Caco-2 (cell line): ENCODE results near the gene RAD51B. TPM values are rescaled to one million over a fixed set of nuclear protein-coding genes. Genes with fewer than 3 reads are reported as not detected.

Experiments
- BruUV-seq: library from RNA; stranded (reverse); fragments of 400-500 nt; replicated peaks from 2 replicates; lab custom pipeline; 2021; lab: Mats Ljungman, UMichigan
- CTCF ChIA-PET: fragments of 300-600 bp; sonication (Branson Sonifier 250); formaldehyde crosslinking; loops from one replicate; lab custom pipeline; 2022; ENCODE audit warnings: antibody characterized with exemption; lab: Charles Lee
- POLR2A ChIA-PET: fragments of 300-600 bp; sonication (Branson Sonifier 250); formaldehyde crosslinking; loops from one replicate; lab custom pipeline; 2022; ENCODE audit warnings: antibody characterized with exemption; lab: Charles Lee
- DNase-seq, 2 experiments: peaks; one replicate each; pipeline versions ENCODE4 v3.0.0 to v3.0.0-alpha.2; 2020 to 2022
- H3K27me3 ChIP-seq: replicated peaks from 2 replicates; pipeline ENCODE4 v1.6.0; 2011; ENCODE audit warnings: low read length; ENCODE audit not compliant: control insufficient read depth, insufficient read depth
- H3K36me3 ChIP-seq: 2 replicates; pipeline ENCODE4 v1.5.1; 2011; ENCODE audit warnings: low read length; ENCODE audit not compliant: control insufficient read depth, insufficient read depth
- H3K4me1 ChIP-seq: fragments of 250-450 bp; sonication (Bioruptor Pico); 2 replicates; pipeline ENCODE4 v1.5.1; 2020; ENCODE audit warnings: mild to moderate bottlenecking
- H3K4me3 ChIP-seq: 2 replicates; pipeline ENCODE4 v1.5.1; 2011; ENCODE audit warnings: low read depth, mild to moderate bottlenecking, control low read depth, low read length
- H3K9me3 ChIP-seq: fragments of 250-450 bp; sonication (Bioruptor Pico); 2 replicates; pipeline ENCODE4 v1.5.1; 2020; ENCODE audit warnings: mild to moderate bottlenecking, moderate library complexity
- H3K27ac Mint-ChIP-seq: one replicate; pipeline ENCODE4 v1.8.0; 2022; ENCODE audit warnings: mixed read lengths; ENCODE audit not compliant: unreplicated experiment
- H3K27me3 Mint-ChIP-seq: one replicate; pipeline ENCODE4 v1.8.0; 2022; ENCODE audit warnings: mixed read lengths; ENCODE audit not compliant: insufficient read depth, unreplicated experiment
- H3K36me3 Mint-ChIP-seq: one replicate; pipeline ENCODE4 v1.8.0; 2022; ENCODE audit warnings: mild to moderate bottlenecking, mixed read lengths; ENCODE audit not compliant: insufficient read depth, unreplicated experiment
- H3K4me1 Mint-ChIP-seq: one replicate; pipeline ENCODE4 v1.8.0; 2022; ENCODE audit warnings: low read depth, mixed read lengths; ENCODE audit not compliant: unreplicated experiment
- H3K4me3 Mint-ChIP-seq: one replicate; pipeline ENCODE4 v1.8.0; 2022; ENCODE audit warnings: mild to moderate bottlenecking, moderate library complexity, mixed read lengths; ENCODE audit not compliant: unreplicated experiment
- H3K9me3 Mint-ChIP-seq: one replicate; pipeline ENCODE4 v1.8.0; 2022; ENCODE audit warnings: mixed read lengths; ENCODE audit not compliant: unreplicated experiment
- intact Hi-C: fragments of 100-400 bp; cut with micrococcal nuclease; formaldehyde crosslinking; loops from one replicate; pipeline ENCODE4 v1.10.0; 2022; ENCODE audit not compliant: unreplicated experiment
- total RNA-seq: library from RNA; stranded (reverse); gene quantifications from 2 replicates; pipeline ENCODE4 v1.2.3, GENCODE V29; 2022
- TF ChIP-seq, protein P1 (sequence below), 2 experiments: fragments of 200-600 bp in 1 of 2; IDR thresholded peaks; 1 replicate in 1 of 2; 2 replicates in 1 of 2; pipeline versions ENCODE4 v1.5.1 to v1.8.0; 2011 to 2022; ENCODE audit warnings: antibody characterized with exemption in 1 of 2, control low read depth in 1 of 2, inconsistent platforms in 1 of 2, low read depth in 1 of 2, low read length in 1 of 2, mild to moderate bottlenecking in 1 of 2, moderate library complexity in 1 of 2; ENCODE audit not compliant: insufficient read depth in 1 of 2, severe bottlenecking in 1 of 2, unreplicated experiment in 1 of 2

RAD51B gene
- total RNA-seq, 1 experiment from 2014 or later = 16.7 TPM

GRCh38 chr14:68409387-68409786 lies 589.8 kb downstream of the RAD51B start:
- peaks cover 23% of the 10 kb centered on the region for H3K4me1 ChIP-seq
- no peak overlapping the region for H3K4me3 Mint-ChIP-seq
- H3K9me3 Mint-ChIP-seq = no peaks in the 10 kb centered on the region

DNA sequence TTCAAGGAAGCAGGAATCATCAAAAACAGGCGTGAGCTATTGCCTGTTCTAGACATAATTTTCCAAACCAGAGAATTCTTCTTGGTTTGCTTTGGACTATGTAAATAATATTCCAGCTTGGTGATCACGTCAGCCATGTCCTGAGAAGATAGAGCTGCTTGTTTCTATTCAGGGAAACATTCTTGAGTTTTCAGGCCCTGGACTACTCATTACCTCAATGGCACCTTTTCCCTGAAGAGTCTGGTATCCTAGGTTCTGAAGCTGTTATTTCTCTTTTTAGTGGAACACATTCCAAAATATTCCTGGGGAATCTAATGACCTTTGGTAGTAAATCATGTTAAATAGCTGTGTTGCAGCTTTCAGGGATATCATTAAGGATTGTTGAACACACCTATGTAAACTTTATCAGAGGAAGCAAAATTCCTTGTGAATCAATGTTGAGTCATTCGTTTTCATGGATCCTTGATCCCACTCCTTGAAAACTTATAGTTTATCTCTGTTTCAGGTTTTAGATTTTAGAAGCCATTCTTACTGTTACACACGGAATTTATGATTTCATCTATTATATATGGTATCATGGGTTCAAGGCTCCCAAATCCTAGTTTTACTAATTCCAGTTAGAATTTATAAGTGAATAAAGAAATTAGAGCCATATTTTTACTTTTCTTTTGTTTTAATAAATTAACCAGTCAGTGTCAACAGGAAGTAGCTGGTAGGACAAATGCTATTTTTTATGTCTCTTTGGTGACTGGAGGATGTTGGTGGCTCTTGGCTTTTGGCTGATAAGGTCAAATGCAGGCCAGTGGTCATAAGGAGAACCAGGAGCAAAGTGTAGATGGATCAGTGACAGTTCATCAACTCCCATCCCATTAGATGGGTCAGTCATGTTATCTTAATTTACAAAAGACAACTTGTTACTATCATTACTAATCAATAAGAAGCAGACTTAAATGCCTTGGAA lies 593.2 kb downstream of the RAD51B start:
- no peak for DNase-seq
- intact Hi-C loops = no loop called here
- BruUV-seq = no TSS peak
- ChIA-PET CTCF (no interaction called here), POLR2A (interaction anchor here (1.0 kb wide), 1 partner anchor 216 kb away, joined by 3 read pairs; no protein-coding TSS in a partner anchor)
- Histone ChIP-seq H3K36me3 (no peaks in the 10 kb centered on the region), H3K9me3 (no peaks in the 10 kb centered on the region), H3K27me3 (no peaks in the 10 kb centered on the region), H3K4me3 (no peak overlapping the region), H3K4me1 (peaks cover 17% of the 10 kb centered on the region)
- Mint-ChIP-seq H3K4me3 (no peak overlapping the region), H3K36me3 (no peaks in the 10 kb centered on the region), H3K9me3 (no peaks in the 10 kb centered on the region), H3K4me1 (peaks cover 5% of the 10 kb centered on the region), H3K27ac (no peak overlapping the region), H3K27me3 (no peaks in the 10 kb centered on the region)
- TF ChIP-seq, protein P1, sequence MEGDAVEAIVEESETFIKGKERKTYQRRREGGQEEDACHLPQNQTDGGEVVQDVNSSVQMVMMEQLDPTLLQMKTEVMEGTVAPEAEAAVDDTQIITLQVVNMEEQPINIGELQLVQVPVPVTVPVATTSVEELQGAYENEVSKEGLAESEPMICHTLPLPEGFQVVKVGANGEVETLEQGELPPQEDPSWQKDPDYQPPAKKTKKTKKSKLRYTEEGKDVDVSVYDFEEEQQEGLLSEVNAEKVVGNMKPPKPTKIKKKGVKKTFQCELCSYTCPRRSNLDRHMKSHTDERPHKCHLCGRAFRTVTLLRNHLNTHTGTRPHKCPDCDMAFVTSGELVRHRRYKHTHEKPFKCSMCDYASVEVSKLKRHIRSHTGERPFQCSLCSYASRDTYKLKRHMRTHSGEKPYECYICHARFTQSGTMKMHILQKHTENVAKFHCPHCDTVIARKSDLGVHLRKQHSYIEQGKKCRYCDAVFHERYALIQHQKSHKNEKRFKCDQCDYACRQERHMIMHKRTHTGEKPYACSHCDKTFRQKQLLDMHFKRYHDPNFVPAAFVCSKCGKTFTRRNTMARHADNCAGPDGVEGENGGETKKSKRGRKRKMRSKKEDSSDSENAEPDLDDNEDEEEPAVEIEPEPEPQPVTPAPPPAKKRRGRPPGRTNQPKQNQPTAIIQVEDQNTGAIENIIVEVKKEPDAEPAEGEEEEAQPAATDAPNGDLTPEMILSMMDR (IDR thresholded peaks at IDR 0.05; ENCODE audit: insufficient read depth in 1 of 2, low read depth in 1 of 2, low read length in 1 of 2, severe bottlenecking in 1 of 2, unreplicated experiment in 1 of 2) = no peak

More at GRCh38 chr14:68409387-68409786, 589.8 kb downstream of the RAD51B start:
- H3K27me3 Mint-ChIP-seq = no peaks in the 10 kb centered on the region
- DNase-seq = no peak
- peaks cover 11% of the 10 kb centered on the region for H3K4me1 Mint-ChIP-seq
- BruUV-seq = no TSS peak
- peak overlapping the region; percentile 10 for H3K27ac Mint-ChIP-seq
- Histone ChIP-seq H3K4me3 (no peak overlapping the region), H3K9me3 (no peaks in the 10 kb centered on the region), H3K27me3 (no peaks in the 10 kb centered on the region), H3K36me3 (no peaks in the 10 kb centered on the region)
- intact Hi-C loops = no loop called here
- TF ChIP-seq, protein P1 (IDR thresholded peaks at IDR 0.05; ENCODE audit: insufficient read depth in 1 of 2, low read depth in 1 of 2, low read length in 1 of 2, severe bottlenecking in 1 of 2, unreplicated experiment in 1 of 2) = no peak
- ChIA-PET POLR2A (no interaction called here), CTCF (no interaction called here)
- H3K36me3 Mint-ChIP-seq = no peaks in the 10 kb centered on the region

DNA sequence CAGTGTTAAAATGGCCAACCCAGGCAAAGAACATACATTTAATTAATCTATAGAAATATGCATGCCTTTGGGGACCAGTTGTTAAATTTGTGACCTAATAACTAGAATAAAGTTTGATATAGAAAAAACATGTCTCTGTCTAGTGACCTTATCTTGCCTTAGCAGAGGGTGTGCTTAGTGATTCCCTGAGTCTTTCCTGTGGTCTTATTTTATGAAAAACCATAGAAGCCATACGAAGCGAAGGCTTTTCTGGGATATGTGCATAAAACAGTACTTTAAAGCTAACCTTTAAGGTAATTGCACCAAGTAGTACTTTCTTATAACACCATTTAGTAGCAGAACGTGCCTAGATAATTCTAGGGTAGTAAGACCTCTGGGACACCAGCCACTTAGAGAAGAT lies 593.9 kb downstream of the RAD51B start:
- H3K9me3 Mint-ChIP-seq = no peaks in the 10 kb centered on the region
- H3K4me1 Mint-ChIP-seq = no peaks in the 10 kb centered on the region
- no peaks in the 10 kb centered on the region for H3K36me3 Mint-ChIP-seq
- POLR2A ChIA-PET = no interaction called here
- Histone ChIP-seq H3K9me3 (no peaks in the 10 kb centered on the region), H3K4me3 (no peak overlapping the region), H3K36me3 (no peaks in the 10 kb centered on the region), H3K4me1 (peaks cover 17% of the 10 kb centered on the region), H3K27me3 (no peaks in the 10 kb centered on the region)
- no peak for DNase-seq
- TF ChIP-seq, protein P1 (IDR thresholded peaks at IDR 0.05; ENCODE audit: insufficient read depth in 1 of 2, low read depth in 1 of 2, low read length in 1 of 2, severe bottlenecking in 1 of 2, unreplicated experiment in 1 of 2) = no peak
- no peak overlapping the region for H3K27ac Mint-ChIP-seq
- BruUV-seq = no TSS peak
- CTCF ChIA-PET = no interaction called here
- intact Hi-C loops = no loop called here
- H3K4me3 Mint-ChIP-seq = no peak overlapping the region
- H3K27me3 Mint-ChIP-seq = no peaks in the 10 kb centered on the region
